DND-41 (cell line): ENCODE data around the gene JAKMIP1.

Source experiments
- CTCF ChIP-seq: IDR thresholded peaks from 2 replicates; pipeline ENCODE4 v1.5.1; 2012; ENCODE audit warnings: borderline replicate concordance, low read length, moderate library complexity, mild to moderate bottlenecking; ENCODE audit not compliant: poor library complexity, severe bottlenecking; ENCODE audit errors: extremely low read depth
- EZH2 ChIP-seq: IDR thresholded peaks from 3 replicates; pipeline ENCODE4 v1.6.1; 2012; ENCODE audit warnings: borderline replicate concordance, low read depth, mild to moderate bottlenecking, moderate library complexity, low read length, inconsistent platforms; ENCODE audit not compliant: severe bottlenecking

GRCh38 chr4:6233929-6234328 lies 33.6 kb upstream of the JAKMIP1 start:
- TF ChIP-seq CTCF (no peak), EZH2 (no peak)
